Retinal pigment epithelial cell (primary cell): ENCODE results near the gene GPR35.

Source experiments
- DNase-seq: peaks from one replicate; pipeline ENCODE4 v3.0.0-alpha.2; 2010; ENCODE audit warnings: low read depth
- H3K4me3 ChIP-seq: 2 replicates; pipeline ENCODE4 v1.5.1; 2011; ENCODE audit warnings: mild to moderate bottlenecking, low read length, control low read depth, moderate library complexity
- CTCF ChIP-seq: conservative IDR thresholded peaks from 2 replicates; pipeline ENCODE4 v1.5.1; 2011; ENCODE audit warnings: low read depth, low read length, control low read depth, inconsistent platforms

Gene GPR35

GRCh38 chr2:240579071-240579762, 46.1 kb upstream of the GPR35 start:
- no peak for TF ChIP-seq CTCF
- no peak overlapping the region for H3K4me3 ChIP-seq
- DNase-seq = no peak

- no peak overlapping the region for H3K4me3 ChIP-seq
- TF ChIP-seq CTCF = peak; percentile 28
- no peak for DNase-seq
Measured at GRCh38 chr2:240579771-240580614, 45.3 kb upstream of the GPR35 start.

- H3K4me3 ChIP-seq = no peak overlapping the region
- no peak for DNase-seq
- TF ChIP-seq CTCF = no peak
Measured at GRCh38 chr2:240581811-240582210, 43.5 kb upstream of the GPR35 start.

- H3K4me3 ChIP-seq = no peak overlapping the region
- DNase-seq = no peak
- TF ChIP-seq CTCF = no peak
Measured at GRCh38 chr2:240582781-240583180, 42.5 kb upstream of the GPR35 start.

GRCh38 chr2:240583774-240584173, 41.5 kb upstream of the GPR35 start:
- no peak for TF ChIP-seq CTCF
- H3K4me3 ChIP-seq = no peak overlapping the region
- DNase-seq = no peak

- no peak for TF ChIP-seq CTCF
- H3K4me3 ChIP-seq = no peak overlapping the region
- DNase-seq = no peak
Measured at GRCh38 chr2:240584486-240585031, 40.7 kb upstream of the GPR35 start.

- no peak for DNase-seq
- H3K4me3 ChIP-seq = peak overlapping the region; percentile 98
- no peak for TF ChIP-seq CTCF
Measured at GRCh38 chr2:240585101-240585500, 40.2 kb upstream of the GPR35 start.
